Endothelial cell of umbilical vein (primary cell): Measurements from ENCODE around the gene RBMS3. TPM values are rescaled to one million over a fixed set of nuclear protein-coding genes. Genes with fewer than 3 reads are reported as not detected.

Experiments
- BruUV-seq: library from RNA; stranded (reverse); fragments of 400-500 nt; replicated peaks from 2 replicates; lab custom pipeline; 2021; lab: Mats Ljungman, UMichigan
- CTCF ChIA-PET: fragments of 300-600, 350-600 bp; sonication (Branson Sonifier 250); formaldehyde crosslinking; loops from one replicate; lab custom pipeline; 2021; ENCODE audit warnings: antibody characterized with exemption, inconsistent platforms; lab: Charles Lee
- POLR2A ChIA-PET: fragments of 300-600, 350-600 bp; sonication (Branson Sonifier 250); formaldehyde crosslinking; loops from one replicate; lab custom pipeline; 2021; ENCODE audit warnings: antibody characterized with exemption, inconsistent platforms; lab: Charles Lee
- DNase-seq: peaks from one replicate; pipeline ENCODE4 v3.0.0-alpha.2; 2011; ENCODE audit warnings: low read depth, low spot score
- FAIRE-seq: peaks from 2 replicates; lab custom pipeline; 2011; peaks lifted over from hg19 to GRCh38; lab: Jason Lieb, UNC
- H2AFZ ChIP-seq: 2 replicates; pipeline ENCODE4 v1.6.0; 2012; ENCODE audit warnings: low read depth, low read length, control low read depth, inconsistent platforms
- H3K27ac ChIP-seq: 2 replicates; pipeline ENCODE4 v1.5.1; 2011; ENCODE audit warnings: low read depth, mild to moderate bottlenecking, control low read depth, low read length, moderate library complexity; ENCODE audit not compliant: insufficient read depth
- H3K27me3 ChIP-seq, 2 experiments: 2 replicates each; pipeline versions ENCODE4 v1.6.0 to v1.6.1; 2011; ENCODE audit warnings: low read length in 2 of 2, mixed read lengths in 1 of 2; ENCODE audit not compliant: control insufficient read depth in 2 of 2, insufficient read depth in 2 of 2
- H3K36me3 ChIP-seq, 2 experiments: 2 replicates in 1 of 2; 3 replicates in 1 of 2; pipeline ENCODE4 v1.5.1; 2011; ENCODE audit warnings: low read length in 2 of 2, mild to moderate bottlenecking in 1 of 2, moderate library complexity in 1 of 2; ENCODE audit not compliant: control insufficient read depth in 2 of 2, insufficient read depth in 2 of 2; ENCODE audit errors: extremely low read depth in 1 of 2
- H3K4me1 ChIP-seq: 3 replicates; pipeline ENCODE4 v1.5.1; 2011; ENCODE audit warnings: mild to moderate bottlenecking, low read length; ENCODE audit not compliant: control insufficient read depth, insufficient read depth; ENCODE audit errors: extremely low read depth
- H3K4me2 ChIP-seq: 2 replicates; pipeline ENCODE4 v1.6.1; 2011; ENCODE audit warnings: low read length, control low read depth, mixed read lengths; ENCODE audit not compliant: insufficient read depth
- H3K4me3 ChIP-seq, 3 experiments: fragments of 200-600 bp in 1 of 3; sonication (generic), shearing (Covaris generic) in 1 of 3; replicated peaks in 1 of 3; 2 replicates each; pipeline ENCODE4 v1.5.1; 2011 to 2016; ENCODE audit warnings: control low read depth in 3 of 3, low read length in 3 of 3, mild to moderate bottlenecking in 2 of 3, inconsistent platforms in 1 of 3, low read depth in 1 of 3, moderate library complexity in 1 of 3; ENCODE audit not compliant: insufficient read depth in 1 of 3
- H3K79me2 ChIP-seq: 2 replicates; pipeline ENCODE4 v1.6.0; 2012; ENCODE audit warnings: low read length, inconsistent platforms; ENCODE audit not compliant: control insufficient read depth, insufficient read depth
- H3K9ac ChIP-seq: replicated peaks from 2 replicates; pipeline ENCODE3; 2011; ENCODE audit warnings: low read length, control low read depth; ENCODE audit not compliant: insufficient read depth; ENCODE audit errors: extremely low read depth
- H3K9me1 ChIP-seq: replicated peaks from 3 replicates; pipeline ENCODE4 v1.6.0; 2011; ENCODE audit warnings: mild to moderate bottlenecking, low read length; ENCODE audit not compliant: control insufficient read depth, insufficient read depth; ENCODE audit errors: extremely low read depth
- H3K9me3 ChIP-seq: replicated peaks from 2 replicates; pipeline ENCODE4 v1.5.1; 2012; ENCODE audit warnings: low read length, inconsistent platforms; ENCODE audit not compliant: control insufficient read depth, insufficient read depth
- H4K20me1 ChIP-seq: replicated peaks from 2 replicates; pipeline ENCODE3; 2011; ENCODE audit warnings: mild to moderate bottlenecking, low read length; ENCODE audit not compliant: control insufficient read depth, insufficient read depth; ENCODE audit errors: extremely low read depth
- EZH2 ChIP-seq: IDR thresholded peaks from 2 replicates; pipeline ENCODE4 v1.6.1; 2012; ENCODE audit warnings: borderline replicate concordance, low read depth, mild to moderate bottlenecking, moderate library complexity, low read length, inconsistent platforms; ENCODE audit not compliant: severe bottlenecking
- GATA2 ChIP-seq: IDR thresholded peaks from 2 replicates; pipeline ENCODE4 v1.7.0; 2011; ENCODE audit warnings: low read depth, mild to moderate bottlenecking, moderate library complexity, mixed read lengths, low read length; ENCODE audit not compliant: insufficient read length, insufficient read depth
- POLR2A ChIP-seq: IDR thresholded peaks from 2 replicates; pipeline ENCODE4 v1.6.1; 2012; ENCODE audit warnings: low read depth, mild to moderate bottlenecking, control low read depth, low read length
- POLR2AphosphoS5 ChIP-seq: IDR thresholded peaks from 2 replicates; pipeline ENCODE4 v1.6.1; 2012; ENCODE audit warnings: low read depth, mild to moderate bottlenecking, control low read depth, low read length, moderate library complexity; ENCODE audit not compliant: insufficient read depth
- dilution Hi-C: fragments of 300-500 bp; cut with MboI; formaldehyde crosslinking; loops from one replicate; pipeline ENCODE4 v1.15.0; 2019; ENCODE audit warnings: low sequenced_read_pairs; ENCODE audit not compliant: extremely low pct_ligation_motif_present
- intact Hi-C: fragments of 100-400 bp; cut with micrococcal nuclease; formaldehyde crosslinking; loops from one replicate; pipeline ENCODE4 v1.10.0; 2022
- polyA plus RNA-seq, 4 experiments: library from polyadenylated mRNA; depleted of rRNA in 3 of 4; stranded (reverse) in 3 of 4; unstranded in 1 of 4; fragments of >200 nt; gene quantifications; 2 replicates each; pipeline versions ENCODE4 v1.2.1 to v1.2.3, GENCODE V29; 2011 to 2012; ENCODE audit warnings: missing spikeins in 1 of 4
- total RNA-seq: library from RNA; stranded (reverse); gene quantifications from 2 replicates; pipeline ENCODE4 v1.2.3, GENCODE V29; 2021
- TF ChIP-seq, protein P1 (sequence below): IDR thresholded peaks from 2 replicates; pipeline ENCODE4 v1.6.1; 2011; ENCODE audit not compliant: insufficient read depth, insufficient read length

RBMS3 gene
- total and polyA plus RNA-seq, 2 donors (not counting 3 experiments of a cell fraction or from before 2014, with no cell fraction given) = 13.6 to 42.3 TPM

GRCh38 chr3:29646043-29646442 is 365.2 kb downstream of the RBMS3 start:
- dilution Hi-C loops = no loop called here
- no TSS peak for BruUV-seq
- H3K4me1 ChIP-seq = peaks cover 10% of the 10 kb centered on the region
- ChIA-PET CTCF (no interaction called here), POLR2A (no interaction called here)
- intact Hi-C loops = no loop called here
- H3K27ac ChIP-seq = no peak overlapping the region
- DNase-seq (no peak), FAIRE-seq (no peak)
- H2AFZ ChIP-seq = no peak overlapping the region
- no peak overlapping the region for H3K4me2 ChIP-seq
- no peaks in the 10 kb centered on the region for H3K9me3 ChIP-seq
- H3K36me3 ChIP-seq = no peaks in the 10 kb centered on the region
- H4K20me1 ChIP-seq = no peaks in the 10 kb centered on the region
- H3K4me3 ChIP-seq = no peak overlapping the region
- no peaks in the 10 kb centered on the region for H3K27me3 ChIP-seq
- H3K9me1 ChIP-seq = no peaks in the 10 kb centered on the region
- H3K79me2 ChIP-seq = no peaks in the 10 kb centered on the region
- no peak overlapping the region for H3K9ac ChIP-seq
- TF ChIP-seq, protein P1, sequence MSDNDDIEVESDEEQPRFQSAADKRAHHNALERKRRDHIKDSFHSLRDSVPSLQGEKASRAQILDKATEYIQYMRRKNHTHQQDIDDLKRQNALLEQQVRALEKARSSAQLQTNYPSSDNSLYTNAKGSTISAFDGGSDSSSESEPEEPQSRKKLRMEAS = no peak
- TF ChIP-seq EZH2 = no peak
- TF ChIP-seq GATA2 = no peak

DNA sequence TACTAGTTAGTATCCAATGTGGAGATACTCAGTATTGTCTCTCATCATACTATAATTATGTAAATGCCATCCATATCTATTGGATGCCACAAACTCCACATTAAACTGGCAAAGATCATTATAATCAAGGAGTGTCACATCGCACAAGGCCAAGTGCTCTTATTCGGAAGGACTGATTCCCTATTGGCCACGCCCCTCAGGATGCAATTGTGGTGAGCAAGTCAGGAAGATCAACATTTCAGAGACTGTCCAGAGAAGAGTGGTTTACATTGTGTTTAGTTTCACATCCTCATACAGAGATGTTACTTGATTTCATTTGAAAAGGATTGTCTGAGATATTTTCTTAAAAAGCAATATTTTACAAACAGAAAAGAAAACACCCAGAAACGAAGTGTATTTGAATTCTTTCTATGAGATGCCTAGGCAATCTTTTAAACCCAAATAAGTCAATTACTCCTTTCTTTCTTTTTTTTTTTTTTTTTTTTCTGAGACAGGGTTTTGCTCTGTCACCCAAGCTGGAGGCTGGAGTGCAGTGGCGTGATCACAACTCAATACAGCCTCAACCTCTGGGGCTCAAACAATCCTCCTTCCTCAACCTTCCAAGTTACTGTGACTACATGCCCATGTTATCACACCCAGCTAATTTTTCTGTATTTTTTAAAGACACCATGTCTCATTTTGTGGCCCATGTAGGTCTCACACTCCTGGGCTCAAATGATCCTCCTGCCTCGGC is 369.1 kb downstream of the RBMS3 start:
- CTCF ChIA-PET = interaction anchor here (0.7 to 0.9 kb wide), 2 partner anchors 11 to 717 kb away, joined by 4 read pairs; no protein-coding TSS in a partner anchor
- intact Hi-C loops = no loop called here
- Histone ChIP-seq H2AFZ (no peak overlapping the region), H3K27ac (no peak overlapping the region), H3K4me1 (peaks cover 10% of the 10 kb centered on the region), H3K27me3 (no peaks in the 10 kb centered on the region), H3K9me1 (no peaks in the 10 kb centered on the region), H3K79me2 (no peaks in the 10 kb centered on the region), H4K20me1 (no peaks in the 10 kb centered on the region), H3K9ac (no peak overlapping the region), H3K36me3 (no peaks in the 10 kb centered on the region), H3K9me3 (no peaks in the 10 kb centered on the region), H3K4me3 (no peak overlapping the region), H3K4me2 (peak overlapping the region; percentile 14)
- dilution Hi-C loops = no loop called here
- DNase-seq (peak; percentile 61), FAIRE-seq (peak; percentile 79)
- TF ChIP-seq GATA2 (peak; percentile 32), POLR2A (no peak), POLR2AphosphoS5 (no peak)
- no TSS peak for BruUV-seq
- POLR2A ChIA-PET = no interaction called here
